ELF-1 (cell line): Measurements from ENCODE around the gene MUC5B.
A peak's percentile ranks its signal among the peaks of the same experiment; 100 is the strongest.
"Not testable (repeated sequence)": the region's sequence is repeated elsewhere in the genome, so short reads cannot be mapped to it uniquely, and the experiment has no call there.

Source experiments
- DNase-seq: peaks from one replicate; pipeline ENCODE4 v3.0.0-alpha.2; 2016; ENCODE audit warnings: low read depth, low spot score

Gene MUC5B

DNA sequence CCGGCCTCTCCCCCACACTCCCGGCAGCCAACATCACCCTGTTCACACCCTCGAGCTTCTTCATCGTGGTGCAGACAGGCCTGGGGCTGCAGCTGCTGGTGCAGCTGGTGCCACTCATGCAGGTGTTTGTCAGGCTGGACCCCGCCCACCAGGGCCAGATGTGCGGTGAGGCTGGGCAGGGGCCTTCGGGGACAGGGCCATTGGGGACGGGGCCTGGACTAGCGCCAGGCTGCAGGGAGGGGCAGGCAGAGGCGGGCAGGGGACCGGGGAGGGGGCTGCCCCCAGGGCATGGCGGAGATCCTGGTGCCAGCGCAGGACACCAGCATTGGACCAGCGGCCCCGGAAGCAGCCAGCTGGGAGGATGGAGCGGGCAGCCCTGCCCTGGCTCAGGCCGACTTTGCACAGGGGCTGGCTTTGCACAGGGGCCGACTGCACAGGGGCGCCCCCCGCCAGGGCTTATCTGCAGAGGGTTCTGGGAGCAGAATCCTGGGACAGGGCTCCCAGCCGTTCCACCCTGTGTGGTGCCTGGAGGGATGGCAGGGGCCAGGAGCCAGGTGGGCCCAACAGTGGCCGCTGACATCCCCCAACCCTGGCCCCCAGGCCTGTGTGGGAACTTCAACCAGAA, 8.6 kb downstream of the MUC5B start:
- peak; percentile 0 for DNase-seq

DNA sequence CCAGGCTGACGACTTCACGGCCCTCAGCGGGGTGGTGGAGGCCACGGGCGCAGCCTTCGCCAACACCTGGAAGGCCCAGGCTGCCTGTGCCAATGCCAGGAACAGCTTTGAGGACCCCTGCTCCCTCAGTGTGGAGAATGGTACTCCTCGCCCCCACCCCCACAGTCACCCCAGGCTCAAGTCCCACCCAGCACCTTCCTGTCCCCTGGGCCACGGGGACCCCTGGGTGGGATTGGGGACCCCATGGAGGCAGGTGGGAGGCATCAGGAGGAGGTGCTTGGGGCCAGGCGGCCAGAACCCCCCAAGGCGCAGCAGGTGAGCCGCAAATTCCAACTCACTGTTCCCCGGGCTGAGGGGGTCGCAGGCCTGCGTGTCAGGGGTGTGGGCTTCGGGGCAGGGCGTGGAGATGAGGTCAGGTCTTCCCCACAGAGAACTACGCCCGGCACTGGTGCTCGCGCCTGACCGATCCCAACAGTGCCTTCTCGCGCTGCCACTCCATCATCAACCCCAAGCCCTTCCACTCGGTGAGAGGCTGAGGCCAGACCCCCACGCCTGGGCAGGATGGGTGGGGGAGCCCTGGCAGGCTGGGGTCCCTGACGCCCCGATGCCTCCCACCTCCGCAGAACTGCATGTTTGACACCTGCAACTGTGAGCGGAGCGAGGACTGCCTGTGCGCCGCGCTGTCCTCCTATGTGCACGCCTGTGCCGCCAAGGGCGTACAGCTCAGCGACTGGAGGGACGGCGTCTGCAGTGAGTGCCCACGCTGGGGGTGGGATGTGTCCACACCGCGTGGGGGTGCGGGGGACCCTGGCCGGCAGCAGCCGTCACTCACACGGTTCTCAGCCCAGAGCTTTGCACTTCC, 9.4 kb downstream of the MUC5B start:
- DNase-seq, result peak; percentile 1

DNA sequence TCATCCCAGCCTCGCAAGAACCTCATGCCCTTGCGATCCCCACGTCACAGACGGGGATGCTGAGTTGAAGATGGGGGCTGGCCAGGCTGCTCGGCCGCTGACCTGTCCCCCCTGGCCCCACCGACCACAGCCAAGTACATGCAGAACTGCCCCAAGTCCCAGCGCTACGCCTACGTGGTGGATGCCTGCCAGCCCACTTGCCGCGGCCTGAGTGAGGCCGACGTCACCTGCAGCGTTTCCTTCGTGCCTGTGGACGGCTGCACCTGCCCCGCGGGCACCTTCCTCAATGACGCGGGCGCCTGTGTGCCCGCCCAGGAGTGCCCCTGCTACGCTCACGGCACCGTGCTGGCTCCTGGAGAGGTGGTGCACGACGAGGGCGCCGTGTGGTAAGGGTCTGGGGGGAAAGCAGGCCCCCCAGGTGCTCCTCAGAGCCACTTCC, 10.0 kb downstream of the MUC5B start:
- peak; percentile 0 for DNase-seq

DNA sequence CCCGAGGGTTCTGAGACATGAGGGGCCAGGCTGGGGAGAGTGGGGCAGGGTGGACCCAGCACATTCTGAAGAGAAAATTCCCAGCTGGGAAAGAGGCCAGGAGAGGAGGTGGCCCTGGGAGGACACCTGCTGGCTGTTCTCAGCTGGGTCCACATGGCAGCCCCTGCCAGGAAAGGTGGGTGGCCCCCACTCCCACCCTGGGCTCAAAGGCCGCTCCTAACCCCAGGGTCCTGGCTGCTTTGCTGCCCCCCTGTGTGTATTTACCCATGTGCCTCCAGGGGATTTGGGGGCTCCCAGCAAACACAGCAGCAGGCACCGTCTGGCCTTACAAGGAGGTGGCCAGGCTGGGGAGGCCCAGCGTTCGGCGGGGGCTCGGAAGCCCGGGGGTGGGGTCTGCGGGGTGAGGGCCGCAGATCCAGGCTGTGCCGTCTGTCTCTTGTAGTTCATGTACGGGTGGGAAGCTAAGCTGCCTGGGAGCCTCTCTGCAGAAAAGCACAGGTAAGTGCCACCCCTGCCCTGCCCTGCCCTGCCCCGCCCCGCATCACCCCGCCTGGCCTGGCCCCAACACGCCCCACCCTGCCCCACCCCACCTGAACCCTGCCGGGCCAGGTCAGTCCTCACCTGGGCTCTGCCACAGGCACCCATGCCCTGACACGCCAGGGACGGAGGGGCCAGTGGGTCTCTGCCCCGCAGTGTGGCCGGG, 10.6 kb downstream of the MUC5B start:
- DNase-seq, result peak; percentile 2

DNA sequence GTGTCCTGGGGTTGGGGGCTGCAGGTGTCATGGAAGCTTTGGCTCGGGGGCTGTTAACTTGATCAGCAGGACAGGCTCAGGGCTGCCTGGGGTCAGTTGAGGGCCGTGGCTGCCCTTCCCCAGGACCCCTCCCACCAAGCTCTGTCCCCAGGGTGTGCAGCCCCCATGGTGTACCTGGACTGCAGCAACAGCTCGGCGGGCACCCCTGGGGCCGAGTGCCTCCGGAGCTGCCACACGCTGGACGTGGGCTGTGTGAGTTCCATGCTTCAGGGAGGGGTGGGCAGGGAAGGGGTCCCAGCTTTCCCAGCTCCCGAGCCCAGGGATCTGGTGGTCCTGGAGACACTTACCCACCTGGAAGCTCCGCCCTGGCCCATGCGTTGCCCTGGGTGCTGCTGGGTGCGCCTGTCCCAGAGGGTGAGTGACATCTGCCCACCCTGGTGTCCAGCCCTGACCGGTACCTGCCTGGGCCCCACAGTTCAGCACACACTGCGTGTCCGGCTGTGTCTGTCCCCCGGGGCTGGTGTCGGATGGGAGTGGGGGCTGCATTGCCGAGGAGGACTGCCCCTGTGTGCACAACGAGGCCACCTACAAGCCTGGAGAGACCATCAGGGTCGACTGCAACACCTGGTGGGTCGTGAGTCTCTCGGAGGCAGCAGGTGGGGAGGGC, 11.3 kb downstream of the MUC5B start:
- no peak for DNase-seq

DNA sequence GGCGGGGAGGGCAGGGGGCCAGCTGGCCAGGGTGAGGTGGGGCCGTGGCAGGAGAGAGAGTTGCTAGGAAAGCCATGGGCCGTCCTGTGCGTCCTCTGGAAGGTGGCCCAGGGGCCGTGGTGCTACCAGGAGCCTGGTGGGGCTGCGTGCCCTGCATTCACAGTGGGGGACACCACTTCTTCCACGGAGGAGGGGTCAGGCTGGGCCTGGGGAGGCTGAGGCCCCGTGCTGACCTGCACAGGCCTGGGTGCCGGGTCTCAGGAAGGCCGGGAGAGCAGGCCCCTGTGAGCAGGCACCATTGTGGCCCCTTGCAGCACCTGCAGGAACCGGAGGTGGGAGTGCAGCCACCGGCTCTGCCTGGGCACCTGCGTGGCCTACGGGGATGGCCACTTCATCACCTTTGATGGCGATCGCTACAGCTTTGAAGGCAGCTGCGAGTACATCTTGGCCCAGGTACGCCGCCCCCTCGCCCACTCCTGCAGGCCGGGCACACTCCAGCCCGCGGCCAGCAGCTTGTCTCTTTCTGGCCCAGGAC, 12.0 kb downstream of the MUC5B start:
- DNase-seq, result peak; percentile 1

DNA sequence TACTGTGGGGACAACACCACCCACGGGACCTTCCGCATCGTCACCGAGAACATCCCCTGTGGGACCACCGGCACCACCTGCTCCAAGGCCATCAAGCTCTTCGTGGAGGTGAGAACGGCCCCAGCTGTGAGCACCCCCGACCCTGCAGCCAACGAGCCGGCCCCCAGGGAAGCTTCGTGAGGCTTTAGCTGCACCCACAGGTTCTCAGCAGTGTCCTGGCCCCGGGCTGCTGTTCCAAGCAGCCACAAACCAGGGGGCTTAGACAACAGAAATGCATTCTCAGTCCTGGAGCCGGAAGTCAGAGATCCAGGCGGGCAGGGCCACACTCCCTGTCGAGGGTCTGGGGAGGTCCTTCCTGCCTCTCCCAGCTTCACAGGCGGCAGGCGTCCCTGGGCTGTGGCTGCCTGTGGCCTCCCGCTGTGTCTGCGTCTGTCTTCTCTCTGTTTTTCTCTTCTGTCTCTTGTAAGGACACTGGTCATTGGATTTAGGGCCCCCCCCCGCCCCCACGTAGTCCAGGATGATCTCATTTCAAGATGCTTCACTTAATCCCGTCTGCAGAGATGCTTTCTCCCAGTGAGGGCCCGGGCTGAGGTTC, 12.5 kb downstream of the MUC5B start:
- DNase-seq, result peak; percentile 15

DNA sequence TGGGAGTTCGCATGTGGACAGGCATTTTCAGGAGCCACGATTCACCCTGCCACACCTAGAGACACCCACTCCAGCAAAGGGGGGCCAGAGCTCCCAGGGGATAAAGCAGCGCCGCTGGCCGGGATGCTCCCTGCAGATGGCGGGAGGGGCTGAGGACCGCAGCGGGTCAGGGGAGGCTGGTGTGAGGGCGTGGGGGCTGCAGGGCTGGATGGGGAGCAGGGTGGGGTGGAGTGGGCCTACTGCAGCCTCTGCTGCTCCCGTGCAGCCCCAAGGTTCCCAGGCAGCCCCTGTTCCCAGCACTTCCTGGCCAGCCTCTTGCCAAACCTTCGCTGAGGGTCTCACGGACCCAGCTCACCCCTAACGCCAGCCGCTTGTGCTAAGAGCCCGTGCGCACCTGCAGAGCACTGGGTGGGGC, 13.0 kb downstream of the MUC5B start:
- no peak for DNase-seq

DNA sequence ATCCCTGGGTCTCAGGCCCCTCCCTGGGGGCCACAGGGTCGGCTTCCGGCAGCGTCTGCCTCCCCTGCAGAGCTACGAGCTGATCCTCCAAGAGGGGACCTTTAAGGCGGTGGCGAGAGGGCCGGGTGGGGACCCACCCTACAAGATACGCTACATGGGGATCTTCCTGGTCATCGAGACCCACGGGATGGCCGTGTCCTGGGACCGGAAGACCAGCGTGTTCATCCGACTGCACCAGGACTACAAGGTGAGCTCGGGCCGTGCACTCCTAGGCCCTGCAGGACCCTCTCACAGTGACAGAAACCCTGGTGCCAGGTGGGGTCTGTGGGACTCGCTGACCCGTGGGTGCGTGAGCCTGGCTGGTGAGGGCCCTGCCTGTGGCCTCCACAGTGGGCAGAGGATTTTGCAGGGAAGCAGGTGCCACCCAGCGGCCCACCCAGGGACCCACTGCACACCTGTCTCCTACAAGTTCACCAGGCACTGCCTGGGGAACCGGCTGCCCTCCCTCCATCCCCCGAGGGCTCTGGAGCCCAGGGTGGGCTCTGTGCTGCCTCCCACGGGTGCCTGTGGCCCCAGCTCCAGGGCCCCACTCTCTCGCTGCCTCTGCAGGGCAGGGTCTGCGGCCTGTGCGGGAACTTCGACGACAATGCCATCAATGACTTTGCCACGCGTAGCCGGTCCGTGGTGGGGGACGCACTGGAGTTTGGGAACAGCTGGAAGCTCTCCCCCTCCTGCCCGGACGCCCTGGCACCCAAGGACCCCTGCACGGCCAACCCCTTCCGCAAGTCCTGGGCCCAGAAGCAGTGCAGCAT, 13.7 kb downstream of the MUC5B start:
- DNase-seq, result no peak

DNA sequence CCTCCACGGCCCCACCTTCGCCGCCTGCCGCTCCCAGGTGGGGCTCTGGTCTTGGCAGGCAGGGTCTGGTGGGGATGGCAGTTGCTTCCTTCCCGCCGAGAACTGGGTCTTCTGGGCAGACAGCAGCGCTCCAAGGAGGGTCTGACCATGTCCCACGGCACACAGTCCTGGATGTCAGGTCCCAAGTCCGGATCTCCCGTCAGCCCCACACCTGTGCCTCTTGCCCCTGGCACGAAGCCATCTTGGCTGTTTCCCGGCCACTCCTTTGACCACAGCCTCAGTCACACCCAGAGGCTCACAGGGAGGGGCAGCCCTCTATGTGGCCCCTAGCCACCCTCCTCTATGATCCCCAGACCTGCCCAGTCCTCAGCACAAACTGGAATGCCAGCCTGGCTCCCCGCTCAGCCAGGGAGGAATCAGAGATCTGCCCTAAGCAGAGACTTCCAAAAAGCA, 14.3 kb downstream of the MUC5B start:
- DNase-seq, result no peak

DNA sequence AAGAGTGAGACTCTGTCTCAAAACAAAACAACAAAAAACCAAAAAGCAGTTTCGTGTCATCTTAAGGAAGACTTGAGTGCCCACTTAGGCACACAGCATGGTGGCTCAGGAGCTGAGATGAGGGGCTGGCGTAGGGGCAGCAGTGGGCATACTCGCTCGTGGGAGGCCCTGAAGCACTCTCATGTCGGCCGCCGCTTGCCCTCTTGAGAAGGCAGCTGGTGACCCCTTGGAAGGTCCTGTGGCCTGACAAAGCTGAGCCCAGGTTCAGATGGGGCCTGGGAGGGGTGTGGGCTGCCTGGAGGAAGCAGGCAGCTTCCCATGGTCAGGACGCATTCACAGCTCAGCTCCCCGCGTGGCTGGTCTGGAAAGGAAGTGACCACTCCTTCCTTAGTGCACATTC, 15.0 kb downstream of the MUC5B start:
- DNase-seq, result no peak

DNA sequence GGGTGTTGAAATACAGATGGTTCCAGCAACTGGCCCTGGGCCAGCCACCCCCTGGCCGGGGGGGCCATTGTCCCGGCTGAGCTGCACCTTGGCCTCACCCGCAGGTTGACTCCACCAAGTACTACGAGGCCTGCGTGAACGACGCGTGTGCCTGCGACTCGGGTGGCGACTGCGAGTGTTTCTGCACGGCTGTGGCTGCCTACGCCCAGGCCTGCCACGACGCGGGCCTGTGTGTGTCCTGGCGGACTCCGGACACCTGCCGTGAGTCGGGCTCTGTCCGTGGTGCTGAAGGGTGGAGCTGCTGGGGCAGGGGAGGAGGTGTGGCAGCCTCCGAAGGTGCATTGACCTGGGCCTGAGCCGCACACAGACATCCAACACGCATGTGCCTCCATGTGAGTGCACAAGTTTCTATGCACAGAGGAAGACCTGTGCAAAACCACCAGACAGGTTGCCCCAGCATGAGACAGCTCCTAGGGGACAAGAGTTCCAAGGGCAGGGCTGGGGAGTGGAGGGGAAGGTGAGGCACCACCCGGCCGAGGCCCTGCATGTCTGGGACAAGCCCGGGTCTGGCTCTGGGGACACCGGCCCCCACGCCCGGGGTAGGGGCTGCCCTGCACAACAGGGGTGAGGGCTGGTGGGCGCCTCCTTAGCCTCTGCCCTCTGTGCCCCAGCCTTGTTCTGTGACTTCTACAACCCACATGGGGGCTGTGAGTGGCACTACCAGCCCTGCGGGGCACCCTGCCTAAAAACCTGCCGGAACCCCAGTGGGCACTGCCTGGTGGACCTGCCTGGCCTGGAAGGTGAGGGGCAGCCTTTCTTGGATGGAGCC, 16.1 kb downstream of the MUC5B start:
- DNase-seq, result peak; percentile 74

DNA sequence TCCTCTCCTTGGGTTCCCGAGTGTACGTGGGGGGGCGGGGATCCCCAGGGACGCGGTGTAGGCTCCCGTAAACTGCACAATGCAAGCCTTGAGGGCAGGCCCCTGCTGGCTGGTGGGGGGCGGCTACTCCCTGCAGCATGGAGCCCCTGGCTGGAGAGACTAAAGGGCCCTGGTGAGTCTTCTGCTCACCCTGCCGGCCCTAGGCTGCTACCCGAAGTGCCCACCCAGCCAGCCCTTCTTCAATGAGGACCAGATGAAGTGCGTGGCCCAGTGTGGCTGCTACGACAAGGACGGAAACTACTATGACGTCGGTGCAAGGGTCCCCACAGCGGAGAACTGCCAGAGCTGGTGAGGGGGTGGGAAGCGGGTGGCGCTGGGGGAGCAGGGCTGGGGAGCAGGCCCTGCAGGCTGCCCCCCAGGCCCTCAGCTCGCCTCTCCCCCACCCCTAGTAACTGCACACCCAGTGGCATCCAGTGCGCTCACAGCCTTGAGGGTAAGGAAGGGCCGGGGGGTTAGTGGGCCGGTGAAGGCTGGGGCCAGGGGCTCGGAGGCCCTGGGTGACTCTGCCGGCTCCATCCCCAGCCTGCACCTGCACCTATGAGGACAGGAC, 16.8 kb downstream of the MUC5B start:
- no peak for DNase-seq

DNA sequence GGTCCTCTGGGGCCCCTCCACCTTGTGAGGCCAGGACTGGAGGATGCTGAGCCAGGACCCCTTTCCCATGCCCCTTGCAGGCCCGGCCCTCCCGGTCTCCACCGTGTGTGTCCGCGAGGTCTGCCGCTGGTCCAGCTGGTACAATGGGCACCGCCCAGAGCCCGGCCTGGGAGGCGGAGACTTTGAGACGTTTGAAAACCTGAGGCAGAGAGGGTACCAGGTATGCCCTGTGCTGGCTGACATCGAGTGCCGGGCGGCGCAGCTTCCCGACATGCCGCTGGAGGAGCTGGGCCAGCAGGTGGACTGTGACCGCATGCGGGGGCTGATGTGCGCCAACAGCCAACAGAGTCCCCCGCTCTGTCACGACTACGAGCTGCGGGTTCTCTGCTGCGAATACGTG, 17.9 kb downstream of the MUC5B start:
- no peak for DNase-seq

DNA sequence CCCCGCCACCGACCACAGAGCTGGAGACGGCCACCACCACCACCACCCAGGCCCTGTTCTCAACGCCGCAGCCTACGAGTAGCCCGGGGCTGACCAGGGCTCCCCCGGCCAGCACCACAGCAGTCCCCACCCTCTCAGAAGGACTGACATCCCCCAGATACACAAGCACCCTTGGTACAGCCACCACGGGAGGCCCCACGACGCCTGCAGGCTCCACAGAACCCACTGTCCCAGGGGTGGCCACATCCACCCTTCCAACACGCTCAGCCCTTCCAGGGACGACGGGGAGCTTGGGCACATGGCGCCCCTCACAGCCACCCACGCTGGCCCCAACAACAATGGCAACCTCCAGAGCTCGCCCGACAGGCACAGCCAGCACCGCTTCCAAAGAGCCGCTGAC, 18.8 kb downstream of the MUC5B start:
- DNase-seq, result no peak

DNA sequence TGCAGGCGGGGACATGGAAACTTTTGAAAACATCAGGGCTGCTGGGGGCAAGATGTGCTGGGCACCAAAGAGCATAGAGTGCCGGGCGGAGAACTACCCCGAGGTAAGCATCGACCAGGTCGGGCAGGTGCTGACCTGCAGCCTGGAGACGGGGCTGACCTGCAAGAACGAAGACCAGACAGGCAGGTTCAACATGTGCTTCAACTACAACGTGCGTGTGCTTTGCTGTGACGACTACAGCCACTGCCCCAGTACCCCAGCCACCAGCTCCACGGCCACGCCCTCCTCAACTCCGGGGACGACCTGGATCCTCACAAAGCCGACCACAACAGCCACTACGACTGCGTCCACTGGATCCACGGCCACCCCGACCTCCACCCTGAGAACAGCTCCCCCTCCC, 19.4 kb downstream of the MUC5B start:
- no peak for DNase-seq

DNA sequence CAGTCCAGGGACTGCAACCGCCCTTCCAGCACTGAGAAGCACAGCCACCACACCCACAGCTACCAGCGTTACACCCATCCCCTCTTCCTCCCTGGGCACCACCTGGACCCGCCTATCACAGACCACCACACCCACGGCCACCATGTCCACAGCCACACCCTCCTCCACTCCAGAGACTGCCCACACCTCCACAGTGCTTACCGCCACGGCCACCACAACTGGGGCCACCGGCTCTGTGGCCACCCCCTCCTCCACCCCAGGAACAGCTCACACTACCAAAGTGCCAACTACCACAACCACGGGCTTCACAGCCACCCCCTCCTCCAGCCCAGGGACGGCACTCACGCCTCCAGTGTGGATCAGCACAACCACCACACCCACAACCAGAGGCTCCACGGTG, 19.9 kb downstream of the MUC5B start:
- not testable (repeated sequence) for DNase-seq

DNA sequence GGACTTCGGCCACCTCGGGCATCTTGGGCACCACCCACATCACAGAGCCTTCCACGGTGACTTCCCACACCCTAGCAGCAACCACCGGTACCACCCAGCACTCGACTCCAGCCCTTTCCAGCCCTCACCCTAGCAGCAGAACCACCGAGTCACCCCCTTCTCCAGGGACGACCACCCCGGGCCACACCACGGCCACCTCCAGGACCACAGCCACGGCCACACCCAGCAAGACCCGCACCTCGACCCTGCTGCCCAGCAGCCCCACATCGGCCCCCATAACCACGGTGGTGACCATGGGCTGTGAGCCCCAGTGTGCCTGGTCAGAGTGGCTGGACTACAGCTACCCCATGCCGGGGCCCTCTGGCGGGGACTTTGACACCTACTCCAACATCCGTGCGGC, 20.7 kb downstream of the MUC5B start:
- DNase-seq, result not testable (repeated sequence)

DNA sequence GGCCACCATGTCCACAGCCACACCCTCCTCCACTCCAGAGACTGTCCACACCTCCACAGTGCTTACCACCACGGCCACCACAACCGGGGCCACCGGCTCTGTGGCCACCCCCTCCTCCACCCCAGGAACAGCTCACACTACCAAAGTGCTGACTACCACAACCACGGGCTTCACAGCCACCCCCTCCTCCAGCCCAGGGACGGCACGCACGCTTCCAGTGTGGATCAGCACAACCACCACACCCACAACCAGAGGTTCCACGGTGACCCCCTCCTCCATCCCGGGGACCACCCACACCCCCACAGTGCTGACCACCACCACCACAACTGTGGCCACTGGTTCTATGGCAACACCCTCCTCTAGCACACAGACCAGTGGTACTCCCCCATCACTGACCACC, 21.7 kb downstream of the MUC5B start:
- not testable (repeated sequence) for DNase-seq
